Trophoblast cell (in vitro differentiated cells and primary cell): ENCODE data around the gene TOMM70.

ENCODE experiments used
- DNase-seq, 2 donors: peaks; one replicate each; pipeline ENCODE4 v3.0.0-alpha.2; 2016
- H2AFZ ChIP-seq: 2 replicates; pipeline ENCODE4 v1.6.1; 2013; ENCODE audit warnings: low read length, moderate library complexity, mild to moderate bottlenecking; ENCODE audit not compliant: insufficient read depth, poor library complexity
- H2AK5ac ChIP-seq: 2 replicates; pipeline ENCODE4 v1.6.1; 2013; ENCODE audit warnings: mild to moderate bottlenecking, low read length
- H2BK120ac ChIP-seq: 2 replicates; pipeline ENCODE4 v1.6.1; 2013; ENCODE audit warnings: low read length, mild to moderate bottlenecking, moderate library complexity; ENCODE audit not compliant: insufficient read depth, poor library complexity
- H2BK12ac ChIP-seq: 2 replicates; pipeline ENCODE4 v1.6.1; 2013; ENCODE audit warnings: mild to moderate bottlenecking, low read length, moderate library complexity
- H2BK5ac ChIP-seq: 2 replicates; pipeline ENCODE4 v1.6.1; 2013; ENCODE audit warnings: low read length, low read depth, moderate library complexity, mild to moderate bottlenecking; ENCODE audit not compliant: poor library complexity
- H3K14ac ChIP-seq: 2 replicates; pipeline ENCODE4 v1.6.1; 2013; ENCODE audit warnings: mild to moderate bottlenecking, low read length
- H3K18ac ChIP-seq: 2 replicates; pipeline ENCODE4 v1.6.1; 2013; ENCODE audit warnings: mild to moderate bottlenecking, low read length
- H3K23ac ChIP-seq: 2 replicates; pipeline ENCODE4 v1.6.1; 2013; ENCODE audit warnings: low read length
- H3K27ac ChIP-seq: 2 replicates; pipeline ENCODE4 v1.5.1; 2013; ENCODE audit warnings: low read depth, mild to moderate bottlenecking, inconsistent platforms, low read length, moderate library complexity
- H3K27me3 ChIP-seq: 2 replicates; pipeline ENCODE4 v1.6.1; 2013; ENCODE audit warnings: inconsistent platforms, mild to moderate bottlenecking, low read length, moderate library complexity; ENCODE audit not compliant: insufficient read depth
- H3K36me3 ChIP-seq, 2 experiments: 1 replicate in 1 of 2; 2 replicates in 1 of 2; pipeline ENCODE4 v1.6.1; 2013; ENCODE audit warnings: low read length in 2 of 2, mild to moderate bottlenecking in 2 of 2, moderate library complexity in 1 of 2; ENCODE audit not compliant: insufficient read depth in 2 of 2, control insufficient read depth in 1 of 2
- H3K4ac ChIP-seq: 2 replicates; pipeline ENCODE4 v1.6.1; 2013; ENCODE audit warnings: low read depth, mild to moderate bottlenecking, low read length, moderate library complexity
- H3K4me1 ChIP-seq, 2 experiments: 1 replicate in 1 of 2; 2 replicates in 1 of 2; pipeline ENCODE4 v1.6.1; 2013; ENCODE audit warnings: low read length in 2 of 2, mild to moderate bottlenecking in 2 of 2, moderate library complexity in 1 of 2; ENCODE audit not compliant: insufficient read depth in 2 of 2, control insufficient read depth in 1 of 2
- H3K4me2 ChIP-seq: 2 replicates; pipeline ENCODE4 v1.6.1; 2013; ENCODE audit warnings: inconsistent platforms, mild to moderate bottlenecking, low read length, moderate library complexity
- H3K4me3 ChIP-seq: 2 replicates; pipeline ENCODE4 v1.5.1; 2013; ENCODE audit warnings: mild to moderate bottlenecking, low read depth, low read length, inconsistent platforms
- H3K79me1 ChIP-seq: one replicate; pipeline ENCODE4 v1.6.1; 2013; ENCODE audit warnings: low read length
- H3K79me2 ChIP-seq: 2 replicates; pipeline ENCODE4 v1.6.1; 2013; ENCODE audit warnings: low read length, mild to moderate bottlenecking; ENCODE audit not compliant: control insufficient read depth, insufficient read depth, poor library complexity
- H3K9ac ChIP-seq: 2 replicates; pipeline ENCODE4 v1.6.1; 2013; ENCODE audit warnings: mild to moderate bottlenecking, low read length
- H3K9me3 ChIP-seq: 2 replicates; pipeline ENCODE4 v1.6.1; 2013; ENCODE audit warnings: low read depth, mild to moderate bottlenecking, control low read depth, inconsistent platforms, low read length; ENCODE audit not compliant: insufficient read depth
- H4K12ac ChIP-seq: 2 replicates; pipeline ENCODE4 v1.6.1; 2013; ENCODE audit warnings: low read depth, mild to moderate bottlenecking, low read length, moderate library complexity
- H4K8ac ChIP-seq: 2 replicates; pipeline ENCODE4 v1.6.1; 2013; ENCODE audit warnings: low read depth, mild to moderate bottlenecking, low read length, moderate library complexity
- H4K91ac ChIP-seq: one replicate; pipeline ENCODE4 v1.6.1; 2013; ENCODE audit warnings: low read depth, mild to moderate bottlenecking, low read length, moderate library complexity
- WGBS: extraction: QIAGEN DNeasy Blood & Tissue Kit; methylation state at CpG from one replicate; pipeline ENCODE4 v1.1.7; 2013; ENCODE audit warnings: missing lambda C conversion rate; ENCODE audit not compliant: insufficient read length, insufficient coverage; ENCODE audit errors: extremely low coverage; 5-methylcytosine and 5-hydroxymethylcytosine counted together

The TOMM70 gene

GRCh38 chr3:100419406-100419805 lies 18.5 kb upstream of the TOMM70 start:
- Histone ChIP-seq H4K12ac (no peak overlapping the region), H3K4ac (no peak overlapping the region)

GRCh38 chr3:100416863-100417262 lies 16.0 kb upstream of the TOMM70 start:
- Histone ChIP-seq H2BK5ac (no peak overlapping the region), H3K9ac (no peak overlapping the region), H3K4me3 (no peak overlapping the region), H2AK5ac (no peak overlapping the region), H3K79me2 (no peaks in the 10 kb centered on the region), H3K23ac (no peak overlapping the region), H4K12ac (no peak overlapping the region), H3K9me3 (no peaks in the 10 kb centered on the region), H3K4me1 (no peaks in the 10 kb centered on the region), H3K36me3 (no peaks in the 10 kb centered on the region), H3K18ac (no peak overlapping the region), H3K14ac (no peak overlapping the region), H2BK120ac (no peak overlapping the region), H2BK12ac (no peak overlapping the region), H2AFZ (no peak overlapping the region), H3K4ac (no peak overlapping the region), H3K27me3 (no peaks in the 10 kb centered on the region), H4K8ac (no peak overlapping the region), H4K91ac (no peak overlapping the region), H3K4me2 (no peak overlapping the region), H3K79me1 (no peaks in the 10 kb centered on the region), H3K27ac (no peak overlapping the region)
- DNase-seq, result no peak
- no CpG with 5 or more reads among the region's 1 CpG for WGBS

More at GRCh38 chr3:100419406-100419805, 18.5 kb upstream of the TOMM70 start:
- no peaks in the 10 kb centered on the region for H3K4me1 ChIP-seq
- no peak overlapping the region for H3K27ac ChIP-seq
- H2BK5ac ChIP-seq, result no peak overlapping the region
- no peaks in the 10 kb centered on the region for H3K27me3 ChIP-seq
- H4K91ac ChIP-seq, result no peak overlapping the region
- DNase-seq, result no peak
- H3K36me3 ChIP-seq, result no peaks in the 10 kb centered on the region
- no peak overlapping the region for H3K9ac ChIP-seq
- no peak overlapping the region for H2AK5ac ChIP-seq
- H3K4me2 ChIP-seq, result no peak overlapping the region
- H3K23ac ChIP-seq, result no peak overlapping the region
- no peak overlapping the region for H2BK12ac ChIP-seq
- no peak overlapping the region for H4K8ac ChIP-seq
- WGBS, result no CpG with 5 or more reads among the region's 1 CpG
- H3K79me1 ChIP-seq, result no peaks in the 10 kb centered on the region
- no peaks in the 10 kb centered on the region for H3K79me2 ChIP-seq
- H3K9me3 ChIP-seq, result no peaks in the 10 kb centered on the region
- no peak overlapping the region for H3K18ac ChIP-seq
- no peak overlapping the region for H2AFZ ChIP-seq
- H3K14ac ChIP-seq, result no peak overlapping the region
- no peak overlapping the region for H2BK120ac ChIP-seq
- no peak overlapping the region for H3K4me3 ChIP-seq

GRCh38 chr3:100416176-100416575 lies 15.3 kb upstream of the TOMM70 start:
- H4K8ac ChIP-seq, result no peak overlapping the region
- H4K12ac ChIP-seq, result no peak overlapping the region
- H3K4me1 ChIP-seq, result no peaks in the 10 kb centered on the region
- H3K27ac ChIP-seq, result no peak overlapping the region
- H2AFZ ChIP-seq, result no peak overlapping the region
- H3K4ac ChIP-seq, result no peak overlapping the region
- H3K18ac ChIP-seq, result no peak overlapping the region
- no peak overlapping the region for H3K4me2 ChIP-seq
- no peaks in the 10 kb centered on the region for H3K9me3 ChIP-seq
- H3K9ac ChIP-seq, result no peak overlapping the region
- H2BK12ac ChIP-seq, result no peak overlapping the region
- H2BK120ac ChIP-seq, result no peak overlapping the region
- DNase-seq, result no peak
- no peak overlapping the region for H3K4me3 ChIP-seq
- no peak overlapping the region for H4K91ac ChIP-seq
- H3K79me2 ChIP-seq, result no peaks in the 10 kb centered on the region
- no peaks in the 10 kb centered on the region for H3K36me3 ChIP-seq
- no peak overlapping the region for H2BK5ac ChIP-seq
- no peaks in the 10 kb centered on the region for H3K79me1 ChIP-seq
- no peaks in the 10 kb centered on the region for H3K27me3 ChIP-seq
- no peak overlapping the region for H2AK5ac ChIP-seq
- H3K14ac ChIP-seq, result no peak overlapping the region
- no peak overlapping the region for H3K23ac ChIP-seq

GRCh38 chr3:100413613-100414012 lies 12.7 kb upstream of the TOMM70 start:
- H2BK12ac ChIP-seq, result no peak overlapping the region
- no peak overlapping the region for H4K91ac ChIP-seq
- H3K4ac ChIP-seq, result no peak overlapping the region
- H2AFZ ChIP-seq, result no peak overlapping the region
- H3K27ac ChIP-seq, result no peak overlapping the region
- no peak overlapping the region for H2BK120ac ChIP-seq
- no peaks in the 10 kb centered on the region for H3K79me1 ChIP-seq
- no peaks in the 10 kb centered on the region for H3K27me3 ChIP-seq
- no peak overlapping the region for H3K18ac ChIP-seq
- no peaks in the 10 kb centered on the region for H3K79me2 ChIP-seq
- no peak overlapping the region for H2AK5ac ChIP-seq
- no peak overlapping the region for H3K14ac ChIP-seq
- no peaks in the 10 kb centered on the region for H3K36me3 ChIP-seq
- no peak overlapping the region for H3K4me2 ChIP-seq
- H2BK5ac ChIP-seq, result no peak overlapping the region
- H4K12ac ChIP-seq, result no peak overlapping the region
- no peaks in the 10 kb centered on the region for H3K4me1 ChIP-seq
- H3K9ac ChIP-seq, result no peak overlapping the region
- no peaks in the 10 kb centered on the region for H3K9me3 ChIP-seq
- no peak for DNase-seq
- no peak overlapping the region for H3K23ac ChIP-seq
- H3K4me3 ChIP-seq, result no peak overlapping the region
- WGBS, result no CpG with 5 or more reads among the region's 2 CpGs
- no peak overlapping the region for H4K8ac ChIP-seq
